HG02884 (cell line): Measurements from ENCODE around the gene PRSS33.
A peak's percentile ranks its signal among the peaks of the same experiment; 100 is the strongest.

Experiments
- ATAC-seq: cut with Tn5 transposase; IDR thresholded peaks from one replicate; pipeline ENCODE4 v1.9.1; 2021; ENCODE audit warnings: mild to moderate bottlenecking, moderate library complexity; ENCODE audit not compliant: unreplicated experiment

The PRSS33 gene

GRCh38 chr16:2777903-2778629 is 9.3 kb downstream of the PRSS33 start:
- no peak for ATAC-seq

- ATAC-seq = peak; percentile 70
Observed at GRCh38 chr16:2777231-2777902, 10.0 kb downstream of the PRSS33 start, which contains the start of gene ELOB. Gene ELOB (minus strand): TSS chr16:2777280. CDS start chr16:2777239, 41 bp downstream.

GRCh38 chr16:2776500-2777139 is 10.7 kb downstream of the PRSS33 start:
- ATAC-seq = peak; percentile 22

GRCh38 chr16:2775765-2776499 is 11.4 kb downstream of the PRSS33 start:
- ATAC-seq = no peak

- ATAC-seq = no peak
Observed at GRCh38 chr16:2775131-2775716, 12.1 kb downstream of the PRSS33 start.

- no peak for ATAC-seq
Observed at GRCh38 chr16:2774161-2774891, 13.0 kb downstream of the PRSS33 start.

- ATAC-seq = no peak
Observed at GRCh38 chr16:2773188-2773968, 14.0 kb downstream of the PRSS33 start.

GRCh38 chr16:2771496-2772402 is 15.6 kb downstream of the PRSS33 start:
- no peak for ATAC-seq

GRCh38 chr16:2770057-2770951 is 17.1 kb downstream of the PRSS33 start:
- ATAC-seq = no peak

GRCh38 chr16:2769675-2770056 is 17.7 kb downstream of the PRSS33 start:
- ATAC-seq = no peak

GRCh38 chr16:2769100-2769529 is 18.2 kb downstream of the PRSS33 start:
- ATAC-seq = no peak

- ATAC-seq = no peak
Observed at GRCh38 chr16:2768403-2769089, 18.8 kb downstream of the PRSS33 start.

- ATAC-seq = no peak
Observed at GRCh38 chr16:2767891-2768290, 19.5 kb downstream of the PRSS33 start.

GRCh38 chr16:2767140-2767731 is 20.1 kb downstream of the PRSS33 start:
- no peak for ATAC-seq

- no peak for ATAC-seq
Observed at GRCh38 chr16:2766430-2767139, 20.8 kb downstream of the PRSS33 start.
